ENCODE results near the gene PLEKHH3. TPM values are rescaled to one million over a fixed set of nuclear protein-coding genes. Genes with fewer than 3 reads are reported as not detected.
"Not testable (repeated sequence)": the region's sequence is repeated elsewhere in the genome, so short reads cannot be mapped to it uniquely, and the experiment has no call there.

Gene PLEKHH3
- total RNA-seq, 1 experiment from 2014 or later, result 21.4 TPM

GRCh38 chr17:42660692-42661345 lies 16.0 kb downstream of the PLEKHH3 start:
- Histone ChIP-seq H3K9ac (ENCODE audit: extremely low read depth, insufficient read length, low read length) (no peak overlapping the region), H4K8ac (replicated peaks; ENCODE audit: insufficient read length, low read depth, low read length) (no peak overlapping the region), H3K23ac (ENCODE audit: insufficient read length, low read depth, low read length) (no peak overlapping the region), H3K79me2 (ENCODE audit: insufficient read depth, low read length) (no peaks in the 10 kb centered on the region), H2AFZ (ENCODE audit: low read length) (no peak overlapping the region), H2BK12ac (ENCODE audit: insufficient read length, low read depth, low read length) (no peak overlapping the region), H3K27ac (ENCODE audit: insufficient read length, low read depth, low read length) (no peak overlapping the region), H3K79me1 (ENCODE audit: insufficient read depth, low read depth, low read length, poor library complexity, severe bottlenecking) (no peaks in the 10 kb centered on the region), H3K14ac (ENCODE audit: insufficient read depth, low read length) (no peak overlapping the region), H2AK5ac (ENCODE audit: insufficient read length, low read length) (no peak overlapping the region), H3K56ac (ENCODE audit: insufficient read length, low read depth, low read length) (no peak overlapping the region), H2BK5ac (ENCODE audit: insufficient read length, low read length) (no peak overlapping the region), H3K4me2 (ENCODE audit: insufficient read depth, insufficient read length, low read length) (peak overlapping the region; percentile 4), H4K20me1 (ENCODE audit: control insufficient read depth, insufficient read depth, insufficient read length) (no peaks in the 10 kb centered on the region), H3K18ac (ENCODE audit: insufficient read length, low read depth, low read length) (no peak overlapping the region), H2BK20ac (ENCODE audit: low read depth, low read length, poor library complexity, severe bottlenecking) (no peak overlapping the region), H2BK15ac (ENCODE audit: low read depth, low read length) (no peak overlapping the region), H3K9me3 (ENCODE audit: control insufficient read depth, low read depth, low read length) (no peaks in the 10 kb centered on the region), H4K5ac (ENCODE audit: insufficient read length, low read depth, low read length) (no peak overlapping the region), H3K4me1 (ENCODE audit: insufficient read depth, low read length) (no peaks in the 10 kb centered on the region; the same call in 1 of the 2 replicates), H3K23me2 (ENCODE audit: insufficient read length, low read depth, low read length, poor library complexity, severe bottlenecking) (no peaks in the 10 kb centered on the region), H4K91ac (ENCODE audit: insufficient read length, low read depth, low read length) (no peak overlapping the region), H3K27me3 (ENCODE audit: insufficient read depth, low read length) (no peaks in the 10 kb centered on the region), H2BK120ac (ENCODE audit: low read depth, low read length, poor library complexity, severe bottlenecking) (no peak overlapping the region), H3T11ph (ENCODE audit: low read length) (no peak overlapping the region), H3K4ac (ENCODE audit: low read depth, low read length) (no peak overlapping the region)
- no peak for DNase-seq
- H3K27me3 Mint-ChIP-seq (ENCODE audit: low read depth), result peaks cover 3% of the 10 kb centered on the region
- TF ChIP-seq CTCF (conservative IDR thresholded peaks at IDR 0.05), result no peak
- H3K27ac Mint-ChIP-seq, result no peak overlapping the region
- H3K4me3 Mint-ChIP-seq, result peak overlapping the region in 1 of 2 experiments; percentile 72; a peak in 1 of 5 replicates
- peaks cover 0 to 6% of the 10 kb centered on the region in 2 experiments; a peak in 2 of 5 replicates for H3K9me3 Mint-ChIP-seq
- H3K36me3 Mint-ChIP-seq (ENCODE audit: insufficient read depth in 1 of 3, low read depth in 3 of 3), result peaks cover 8 to 36% (median 31%) of the 10 kb centered on the region in 3 experiments
- no CpG with 5 or more reads among the region's 7 CpGs for WGBS (ENCODE audit: extremely low coverage, insufficient read length, low lambda C conversion rate)
- peaks cover 7 to 14% of the 10 kb centered on the region in 2 experiments for H3K4me1 Mint-ChIP-seq

- H4K20me1 ChIP-seq (ENCODE audit: control insufficient read depth, insufficient read depth, insufficient read length); DNase-seq: not testable (repeated sequence)
Measured at GRCh38 chr17:42659932-42660274, 16.9 kb downstream of the PLEKHH3 start.

More at GRCh38 chr17:42659932-42660274, 16.9 kb downstream of the PLEKHH3 start:
- H3K18ac ChIP-seq (ENCODE audit: insufficient read length, low read depth, low read length); H3K9me3 Mint-ChIP-seq; H2AFZ ChIP-seq (ENCODE audit: low read length); H4K5ac ChIP-seq (ENCODE audit: insufficient read length, low read depth, low read length); H2BK12ac ChIP-seq (ENCODE audit: insufficient read length, low read depth, low read length); H3K4me1 ChIP-seq (ENCODE audit: insufficient read depth, low read length); H3K23ac ChIP-seq (ENCODE audit: insufficient read length, low read depth, low read length); H2BK120ac ChIP-seq (ENCODE audit: low read depth, low read length, poor library complexity, severe bottlenecking); H2AK5ac ChIP-seq (ENCODE audit: insufficient read length, low read length); H3K27me3 ChIP-seq (ENCODE audit: insufficient read depth, low read length); H4K91ac ChIP-seq (ENCODE audit: insufficient read length, low read depth, low read length); H3K9me3 ChIP-seq (ENCODE audit: control insufficient read depth, low read depth, low read length); H3K27ac ChIP-seq (ENCODE audit: insufficient read length, low read depth, low read length); H3K56ac ChIP-seq (ENCODE audit: insufficient read length, low read depth, low read length); H3K4ac ChIP-seq (ENCODE audit: low read depth, low read length); H3K27me3 Mint-ChIP-seq (ENCODE audit: low read depth); H3K79me1 ChIP-seq (ENCODE audit: insufficient read depth, low read depth, low read length, poor library complexity, severe bottlenecking); H3K79me2 ChIP-seq (ENCODE audit: insufficient read depth, low read length); H2BK15ac ChIP-seq (ENCODE audit: low read depth, low read length); H2BK20ac ChIP-seq (ENCODE audit: low read depth, low read length, poor library complexity, severe bottlenecking); H3K23me2 ChIP-seq (ENCODE audit: insufficient read length, low read depth, low read length, poor library complexity, severe bottlenecking); H4K8ac ChIP-seq (replicated peaks; ENCODE audit: insufficient read length, low read depth, low read length); H3T11ph ChIP-seq (ENCODE audit: low read length); H3K9ac ChIP-seq (ENCODE audit: extremely low read depth, insufficient read length, low read length); H2BK5ac ChIP-seq (ENCODE audit: insufficient read length, low read length); H3K14ac ChIP-seq (ENCODE audit: insufficient read depth, low read length): not testable (repeated sequence)
- Mint-ChIP-seq H3K27ac (peak overlapping the region in 2 of 3 experiments; percentile 80 to 97; a peak in 2 of 7 replicates), H3K4me3 (peak overlapping the region; percentile 87 to 91), H3K4me1 (peaks cover 7 to 14% of the 10 kb centered on the region in 2 experiments), H3K36me3 (ENCODE audit: insufficient read depth in 1 of 3, low read depth in 3 of 3) (peaks cover 2 to 28% (median 24%) of the 10 kb centered on the region in 3 experiments; a peak in 6 of 7 replicates)
- peak overlapping the region; percentile 66 for H3K4me2 ChIP-seq (ENCODE audit: insufficient read depth, insufficient read length, low read length)
- WGBS (ENCODE audit: extremely low coverage, insufficient read length, low lambda C conversion rate), result no CpG with 5 or more reads among the region's 14 CpGs
